SK-N-SH treated with all-trans-retinoic acid at 6 μM for 48 hours (cell line): ENCODE data around the gene OBI1.

Experiments
- ATAC-seq: fragments of 200-7000 bp; cut with Tn5 transposase; 3 replicates; pipeline ENCODE4 v1.9.1; 2020; ENCODE audit warnings: mild to moderate bottlenecking, moderate library complexity
- BACH2 ChIP-seq: fragments of 250-450 bp; sonication (Bioruptor Pico); IDR thresholded peaks from 2 replicates; pipeline ENCODE4 v1.9.0; 2021; ENCODE audit warnings: mild to moderate bottlenecking, borderline replicate concordance
- CREB5 ChIP-seq: fragments of 250-450 bp; sonication (Bioruptor Pico); IDR thresholded peaks from 2 replicates; pipeline ENCODE4 v1.5.1; 2020; ENCODE audit warnings: low read depth, mild to moderate bottlenecking, moderate library complexity
- CSDC2 ChIP-seq: fragments of 250-450 bp; sonication (Bioruptor Pico); IDR thresholded peaks from 2 replicates; pipeline ENCODE4 v1.5.0; 2020; ENCODE audit warnings: mild to moderate bottlenecking, moderate library complexity
- ESRRG ChIP-seq: fragments of 250-450 bp; sonication (Bioruptor Pico); IDR thresholded peaks from 2 replicates; pipeline ENCODE4 v1.6.1; 2021; ENCODE audit warnings: mild to moderate bottlenecking
- GLIS3 ChIP-seq: fragments of 250-450 bp; sonication (Bioruptor Pico); IDR thresholded peaks from 2 replicates; pipeline ENCODE4 v1.5.0; 2020; ENCODE audit warnings: mild to moderate bottlenecking, moderate library complexity
- ISL1 ChIP-seq: fragments of 250-450 bp; sonication (Bioruptor Pico); IDR thresholded peaks from 2 replicates; pipeline ENCODE4 v2.1.2; 2022; ENCODE audit warnings: mild to moderate bottlenecking, moderate library complexity
- OSR1 ChIP-seq: fragments of 250-450 bp; sonication (Bioruptor Pico); IDR thresholded peaks from 2 replicates; pipeline ENCODE4 v1.8.0; 2022; ENCODE audit warnings: moderate library complexity, mild to moderate bottlenecking, inconsistent platforms
- PATZ1 ChIP-seq: fragments of 250-450 bp; sonication (Bioruptor Pico); IDR thresholded peaks from 2 replicates; pipeline ENCODE4 v1.8.0; 2020; ENCODE audit warnings: mild to moderate bottlenecking, moderate library complexity, borderline replicate concordance
- POU6F1 ChIP-seq: fragments of 250-450 bp; sonication (Bioruptor Pico); IDR thresholded peaks from 2 replicates; pipeline ENCODE4 v1.8.0; 2021; ENCODE audit warnings: low read depth, mild to moderate bottlenecking, moderate library complexity, borderline replicate concordance
- PPARA ChIP-seq: fragments of 250-450 bp; sonication (Bioruptor Pico); IDR thresholded peaks from 2 replicates; pipeline ENCODE4 v1.5.0; 2020; ENCODE audit warnings: mild to moderate bottlenecking, borderline replicate concordance
- RARB ChIP-seq: fragments of 250-450 bp; sonication (Bioruptor Pico); IDR thresholded peaks from 2 replicates; pipeline ENCODE4 v1.8.0; 2021; ENCODE audit warnings: mild to moderate bottlenecking, moderate library complexity
- SNAI2 ChIP-seq: fragments of 250-450 bp; sonication (Bioruptor Pico); IDR thresholded peaks from 2 replicates; pipeline ENCODE4 v1.5.0; 2020; ENCODE audit warnings: mild to moderate bottlenecking, moderate library complexity
- TCF4 ChIP-seq: fragments of 250-450 bp; sonication (Bioruptor Pico); IDR thresholded peaks from 2 replicates; pipeline ENCODE4 v1.8.0; 2021; ENCODE audit warnings: mild to moderate bottlenecking, moderate library complexity, borderline replicate concordance
- TSHZ2 ChIP-seq: fragments of 250-450 bp; sonication (Bioruptor Pico); IDR thresholded peaks from 2 replicates; pipeline ENCODE4 v1.5.0; 2020; ENCODE audit warnings: mild to moderate bottlenecking, moderate library complexity
- ZC3H10 ChIP-seq: fragments of 250-450 bp; sonication (Bioruptor Pico); IDR thresholded peaks from 2 replicates; pipeline ENCODE4 v1.5.1; 2021; ENCODE audit warnings: mild to moderate bottlenecking, moderate library complexity
- ZFP3 ChIP-seq: fragments of 250-450 bp; sonication (Bioruptor Pico); IDR thresholded peaks from 2 replicates; pipeline ENCODE4 v1.5.0; 2020; ENCODE audit warnings: mild to moderate bottlenecking, moderate library complexity
- ZFP30 ChIP-seq: fragments of 450-650 bp; formaldehyde crosslinking; IDR thresholded peaks from 2 replicates; pipeline ENCODE4 v1.5.0; 2022; ENCODE audit warnings: mild to moderate bottlenecking, moderate library complexity
- ZNF565 ChIP-seq: fragments of 450-650 bp; formaldehyde crosslinking; conservative IDR thresholded peaks from 2 replicates; pipeline ENCODE4 v1.5.0; 2020; ENCODE audit warnings: low read depth, mild to moderate bottlenecking, moderate library complexity
- ZNF70 ChIP-seq: fragments of 450-650 bp; formaldehyde crosslinking; IDR thresholded peaks from 2 replicates; pipeline ENCODE4 v1.5.0; 2020; ENCODE audit warnings: mild to moderate bottlenecking, moderate library complexity
- ZNF8 ChIP-seq: fragments of 450-650 bp; formaldehyde crosslinking; IDR thresholded peaks from 2 replicates; pipeline ENCODE4 v1.5.0; 2020; ENCODE audit warnings: mild to moderate bottlenecking, moderate library complexity

The OBI1 gene

GRCh38 chr13:78657699-78658629 lies 991 bp downstream of the OBI1 start:
- peak; percentile 9; the same call in 2 of the 3 replicates for ATAC-seq
- TF ChIP-seq SNAI2 (CRISPR knock-in tag) (no peak), TSHZ2 (no peak), RARB (no peak), ZNF70 (CRISPR knock-in tag) (no peak), BACH2 (no peak), PPARA (CRISPR knock-in tag) (no peak), OSR1 (CRISPR knock-in tag) (no peak), ZNF8 (CRISPR knock-in tag) (no peak), ZNF565 (CRISPR knock-in tag) (no peak), TCF4 (no peak), ISL1 (no peak), GLIS3 (no peak), ESRRG (CRISPR knock-in tag) (no peak), ZFP30 (CRISPR knock-in tag) (no peak), PATZ1 (CRISPR knock-in tag) (no peak), ZC3H10 (CRISPR knock-in tag) (no peak), ZFP3 (CRISPR knock-in tag) (no peak)

- TF ChIP-seq RARB (no peak), TSHZ2 (no peak), BACH2 (no peak), ZNF8 (CRISPR knock-in tag) (no peak), POU6F1 (CRISPR knock-in tag) (no peak), ESRRG (CRISPR knock-in tag) (no peak), OSR1 (CRISPR knock-in tag) (no peak), ZC3H10 (CRISPR knock-in tag) (no peak)
- no peak for ATAC-seq
These were observed 3.0 kb downstream of the OBI1 start for GRCh38 chr13:78655906-78656305.

GRCh38 chr13:78655007-78655406 lies 3.9 kb downstream of the OBI1 start:
- TF ChIP-seq GLIS3 (no peak), RARB (no peak), ESRRG (CRISPR knock-in tag) (no peak), ZNF565 (CRISPR knock-in tag) (no peak), ZFP30 (CRISPR knock-in tag) (no peak), BACH2 (no peak), ZNF8 (CRISPR knock-in tag) (no peak), CREB5 (no peak), CSDC2 (CRISPR knock-in tag) (no peak), PPARA (CRISPR knock-in tag) (no peak), ZNF70 (CRISPR knock-in tag) (no peak)
- no peak for ATAC-seq
